Activated T-helper 1 cell treated with anti-CD3 and anti-CD28 coated beads, Interleukin-12 subunit alpha, Interleukin-12 subunit beta, Interleukin-2, Interleukin-4 antibody, amounts not matched to agents 30 ng/mL and 10 ng/mL and 1 ng/mL, durations not matched to agents 14 hours and 24 hours and 36 hours (primary cell): ENCODE measurements around the gene DTX2. TPM values are rescaled to one million over a fixed set of nuclear protein-coding genes. Genes with fewer than 3 reads are reported as not detected.
"Not testable (repeated sequence)": the region's sequence is repeated elsewhere in the genome, so short reads cannot be mapped to it uniquely, and the experiment has no call there.

Experiments
- DNase-seq: peaks from one replicate; pipeline ENCODE4 v3.0.0; 2021; ENCODE audit warnings: low spot score
- H3K27ac Mint-ChIP-seq: one replicate; pipeline ENCODE4 v1.8.0; 2021; ENCODE audit warnings: mild to moderate bottlenecking, mixed read lengths
- H3K27me3 Mint-ChIP-seq: one replicate; pipeline ENCODE4 v1.8.0; 2022; ENCODE audit warnings: mild to moderate bottlenecking, moderate library complexity, mixed read lengths; ENCODE audit not compliant: insufficient read depth
- H3K36me3 Mint-ChIP-seq: one replicate; pipeline ENCODE4 v1.8.0; 2021; ENCODE audit warnings: low read depth, mixed read lengths
- H3K4me1 Mint-ChIP-seq: one replicate; pipeline ENCODE4 v1.8.0; 2021; ENCODE audit warnings: low read depth, mixed read lengths
- H3K4me3 Mint-ChIP-seq: one replicate; pipeline ENCODE4 v1.8.0; 2021; ENCODE audit warnings: mild to moderate bottlenecking, moderate library complexity, mixed read lengths
- H3K9me3 Mint-ChIP-seq: one replicate; pipeline ENCODE4 v1.8.0; 2021; ENCODE audit warnings: mixed read lengths
- intact Hi-C: fragments of 100-400 bp; cut with micrococcal nuclease; formaldehyde crosslinking; loops from one replicate; pipeline ENCODE4 v1.15.1; 2024
- total RNA-seq: library from RNA; stranded (reverse); gene quantifications from 2 replicates; pipeline ENCODE4 v1.2.3, GENCODE V29; 2022

The DTX2 gene
- total RNA-seq, 1 donor from 2014 or later = 26.4 TPM

DNA sequence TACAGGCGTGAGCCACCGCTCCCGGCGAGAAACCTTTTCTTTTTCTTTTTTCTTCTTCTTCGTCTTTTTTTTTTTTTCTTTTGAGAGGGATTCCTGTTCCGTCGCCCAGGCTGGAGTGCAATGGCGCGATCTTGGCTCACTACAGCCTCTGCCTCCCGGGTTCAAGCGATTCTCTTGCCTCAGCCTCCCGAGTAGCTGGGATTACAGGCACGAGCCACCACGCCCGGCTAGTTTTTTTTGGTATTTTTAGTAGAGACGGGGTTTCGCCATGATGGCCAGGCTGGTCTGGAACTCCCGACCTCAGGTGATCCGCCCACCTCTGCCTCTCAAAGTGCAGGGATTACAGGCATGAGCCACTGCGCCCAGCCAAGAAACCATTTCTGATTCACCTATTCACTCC, 742 bp upstream of the DTX2 start:
- H3K27ac Mint-ChIP-seq, H3K36me3 Mint-ChIP-seq, H3K9me3 Mint-ChIP-seq: not testable (repeated sequence)

DNA sequence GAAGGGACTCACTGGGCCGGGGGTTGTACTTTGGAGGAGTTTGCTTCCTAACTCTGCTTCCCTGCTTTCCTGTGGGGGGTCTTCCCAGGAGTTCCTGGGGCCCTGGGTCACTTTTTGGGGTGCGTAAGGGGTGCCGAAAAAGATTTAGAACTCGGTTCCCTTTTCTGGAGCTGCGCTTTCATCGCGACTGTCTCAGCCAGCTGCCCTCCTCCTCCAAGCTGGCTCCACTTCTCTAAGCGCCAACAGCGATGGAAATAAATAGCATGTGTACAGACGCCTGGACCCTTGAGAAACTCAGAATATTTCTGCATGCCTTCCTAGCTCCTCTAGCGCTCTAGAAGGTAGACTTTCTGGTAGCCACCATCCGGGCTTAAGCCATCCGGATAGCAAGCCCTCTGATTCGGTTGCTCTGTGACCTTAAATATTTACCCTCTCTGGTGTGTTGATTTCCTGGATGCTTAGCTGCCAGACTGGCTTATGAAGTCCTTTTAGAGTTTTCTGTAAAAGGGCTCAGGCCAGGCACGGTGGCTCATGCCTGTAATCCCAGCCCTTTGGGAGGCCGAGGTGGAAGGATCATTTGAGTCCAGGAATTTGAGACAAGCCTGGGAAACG, 868 bp downstream of the DTX2 start:
- DNase-seq, H3K9me3 Mint-ChIP-seq, H3K27me3 Mint-ChIP-seq, H3K4me1 Mint-ChIP-seq, H3K4me3 Mint-ChIP-seq, H3K27ac Mint-ChIP-seq, intact Hi-C loops, H3K36me3 Mint-ChIP-seq: not testable (repeated sequence)

More for the DNA sequence above, 742 bp upstream of the DTX2 start:
- DNase-seq, H3K4me1 Mint-ChIP-seq, H3K27me3 Mint-ChIP-seq, H3K4me3 Mint-ChIP-seq, intact Hi-C loops: not testable (repeated sequence)

DNA sequence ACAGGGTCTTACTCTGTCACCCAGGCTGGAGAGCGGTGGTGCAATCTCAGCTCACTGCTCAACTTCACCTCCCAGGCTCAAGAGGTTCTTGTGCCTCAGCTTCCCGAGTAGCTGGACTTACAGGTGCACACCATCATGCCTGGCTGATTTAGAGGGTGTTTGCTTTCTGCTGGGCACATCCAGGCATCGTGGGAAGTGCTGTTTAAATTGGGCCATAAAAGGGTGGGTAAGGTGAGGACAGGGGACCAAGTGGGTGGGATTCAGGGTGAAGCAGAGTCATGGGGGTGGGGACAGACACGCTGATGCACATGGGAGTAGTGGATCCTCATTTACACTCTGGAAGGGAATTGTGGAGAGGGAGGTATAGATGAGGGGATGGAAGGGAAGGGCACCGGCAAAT, 3.5 kb downstream of the DTX2 start:
- H3K36me3 Mint-ChIP-seq, H3K4me3 Mint-ChIP-seq, H3K27me3 Mint-ChIP-seq, H3K4me1 Mint-ChIP-seq, H3K9me3 Mint-ChIP-seq, H3K27ac Mint-ChIP-seq, intact Hi-C loops, DNase-seq: not testable (repeated sequence)

DNA sequence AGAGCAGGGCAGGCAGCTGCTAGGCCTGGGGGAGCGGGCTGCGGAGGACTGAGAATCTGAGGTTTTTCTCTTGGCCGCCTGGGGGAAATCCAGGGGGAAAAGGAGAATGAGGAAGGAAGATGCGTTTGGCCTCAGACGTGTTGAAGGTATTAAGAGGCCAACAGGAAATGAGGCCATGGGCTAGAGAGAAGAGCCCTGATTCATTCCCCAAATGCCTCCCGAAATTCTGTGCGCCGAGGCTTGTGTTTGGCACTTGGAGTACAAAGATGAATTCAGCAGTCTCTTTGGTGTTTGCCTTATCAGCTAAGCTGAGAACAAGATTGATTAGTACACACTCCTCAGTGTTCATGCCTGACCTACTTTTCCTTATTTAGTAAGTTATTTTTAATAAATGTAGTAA, 4.4 kb downstream of the DTX2 start:
- intact Hi-C loops, H3K9me3 Mint-ChIP-seq, H3K4me1 Mint-ChIP-seq, H3K27ac Mint-ChIP-seq, DNase-seq, H3K27me3 Mint-ChIP-seq, H3K36me3 Mint-ChIP-seq, H3K4me3 Mint-ChIP-seq: not testable (repeated sequence)

DNA sequence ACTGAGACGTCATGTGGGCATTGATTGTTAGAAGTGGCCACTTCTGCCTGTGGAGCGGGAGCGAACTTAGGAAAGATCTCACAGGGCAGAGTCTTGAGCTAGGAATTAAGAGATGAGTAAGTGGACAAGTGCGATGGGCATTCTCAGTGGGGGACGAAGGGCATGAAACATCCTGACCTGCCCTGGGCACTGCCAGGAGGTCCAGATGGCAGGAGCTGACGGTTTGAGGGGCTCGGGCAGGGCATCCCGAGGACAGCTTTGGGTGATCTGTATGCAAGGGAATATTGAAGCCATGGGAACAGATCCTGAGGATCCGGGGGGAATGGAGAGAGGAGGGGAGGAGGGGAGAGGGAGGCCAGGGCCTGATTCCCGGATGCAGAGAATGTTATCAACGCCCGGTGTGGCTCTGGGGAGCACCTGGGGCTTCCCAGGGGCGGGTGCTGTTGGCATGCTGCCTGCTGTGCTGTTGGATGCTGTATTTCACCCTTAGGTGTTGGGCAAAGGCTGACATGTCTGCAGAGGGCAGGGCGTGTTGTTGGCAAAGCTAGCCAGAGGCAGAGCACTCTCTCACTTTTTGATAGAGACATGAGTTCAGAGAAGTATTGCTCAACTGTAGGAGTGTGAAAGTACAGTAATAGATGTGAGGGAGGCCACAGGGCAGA, 6.4 kb downstream of the DTX2 start:
- H3K27ac Mint-ChIP-seq, intact Hi-C loops: not testable (repeated sequence)

DNA sequence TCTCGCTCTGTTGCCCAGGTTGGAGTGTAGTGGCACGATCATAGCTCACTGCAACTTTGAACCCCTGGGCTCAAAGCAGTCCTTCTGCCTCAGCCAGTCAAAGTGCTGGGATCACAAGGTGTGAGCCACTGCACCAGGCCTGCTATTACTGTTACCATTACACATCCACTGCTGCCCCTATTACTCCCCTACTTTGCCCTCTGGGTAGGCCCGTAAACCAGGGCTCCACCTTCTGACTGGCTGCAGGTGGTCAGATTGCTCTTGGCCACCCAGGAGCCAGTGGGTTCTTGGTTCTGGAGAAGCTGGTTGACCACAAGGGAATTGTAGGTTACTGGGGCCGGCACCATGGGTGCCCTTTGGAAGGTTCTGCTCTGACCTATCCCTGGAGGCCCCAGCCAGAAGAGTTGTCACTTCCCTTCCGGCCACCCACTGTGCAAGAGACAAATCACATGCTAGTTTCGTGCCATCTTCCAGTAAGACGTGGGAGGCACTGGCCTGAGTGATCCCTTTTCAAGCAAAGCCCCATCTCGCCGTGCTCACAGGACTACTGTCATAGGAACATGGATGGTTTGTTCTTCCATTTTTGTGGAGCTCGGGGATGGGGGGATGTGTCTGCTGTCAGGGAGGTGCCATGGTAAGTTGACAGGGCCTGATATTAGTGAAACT, 10.2 kb downstream of the DTX2 start:
- H3K36me3 Mint-ChIP-seq, H3K4me1 Mint-ChIP-seq, intact Hi-C loops, H3K4me3 Mint-ChIP-seq, H3K9me3 Mint-ChIP-seq, DNase-seq, H3K27me3 Mint-ChIP-seq, H3K27ac Mint-ChIP-seq: not testable (repeated sequence)

More for the DNA sequence above, 6.4 kb downstream of the DTX2 start:
- not testable (repeated sequence) for H3K4me3 Mint-ChIP-seq, H3K36me3 Mint-ChIP-seq, H3K4me1 Mint-ChIP-seq, H3K9me3 Mint-ChIP-seq, H3K27me3 Mint-ChIP-seq, DNase-seq

DNA sequence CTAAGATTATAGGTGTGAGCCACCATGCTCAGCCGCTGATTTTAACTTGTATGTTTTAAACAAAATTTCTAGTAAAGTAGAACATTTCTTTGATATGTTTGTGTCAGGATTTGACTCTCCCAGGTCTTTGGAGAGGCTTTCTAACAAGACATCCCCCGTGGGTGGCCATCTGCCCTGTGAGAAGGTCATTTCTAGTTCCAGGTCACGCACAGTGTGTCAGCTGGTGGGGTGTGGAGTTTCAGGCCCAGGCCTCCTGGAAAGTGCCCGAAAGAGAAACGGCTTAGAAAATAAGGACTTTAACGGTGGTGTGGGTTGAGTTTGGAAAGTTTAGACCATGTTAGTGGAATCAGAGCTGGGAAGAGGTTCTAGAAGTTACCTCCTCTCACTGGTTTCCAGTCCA, 11.6 kb downstream of the DTX2 start:
- H3K4me1 Mint-ChIP-seq, H3K27me3 Mint-ChIP-seq, H3K27ac Mint-ChIP-seq, intact Hi-C loops, H3K9me3 Mint-ChIP-seq, DNase-seq, H3K36me3 Mint-ChIP-seq, H3K4me3 Mint-ChIP-seq: not testable (repeated sequence)

DNA sequence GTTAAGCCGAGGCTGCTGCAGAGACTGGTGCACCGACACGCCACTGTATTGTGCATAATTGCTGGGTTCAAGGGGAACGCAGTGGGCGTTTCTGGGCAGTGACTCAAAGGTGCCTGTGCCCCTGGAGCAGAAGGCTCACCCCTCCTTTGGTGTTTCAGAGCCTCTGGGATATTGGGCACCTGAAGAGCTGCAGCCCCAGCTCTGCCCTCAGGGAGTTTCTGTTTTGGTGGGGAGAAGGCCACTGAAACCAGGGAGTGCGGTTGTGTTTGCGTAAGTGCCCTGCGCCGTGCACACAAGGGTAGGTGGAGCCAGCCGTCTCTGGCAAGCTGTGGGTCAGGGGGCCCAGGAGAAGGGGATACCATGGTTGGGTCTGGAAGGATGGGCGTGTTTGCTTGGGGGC, 14.8 kb downstream of the DTX2 start:
- H3K27me3 Mint-ChIP-seq, H3K4me3 Mint-ChIP-seq, H3K27ac Mint-ChIP-seq, intact Hi-C loops, H3K36me3 Mint-ChIP-seq, H3K4me1 Mint-ChIP-seq, H3K9me3 Mint-ChIP-seq, DNase-seq: not testable (repeated sequence)

DNA sequence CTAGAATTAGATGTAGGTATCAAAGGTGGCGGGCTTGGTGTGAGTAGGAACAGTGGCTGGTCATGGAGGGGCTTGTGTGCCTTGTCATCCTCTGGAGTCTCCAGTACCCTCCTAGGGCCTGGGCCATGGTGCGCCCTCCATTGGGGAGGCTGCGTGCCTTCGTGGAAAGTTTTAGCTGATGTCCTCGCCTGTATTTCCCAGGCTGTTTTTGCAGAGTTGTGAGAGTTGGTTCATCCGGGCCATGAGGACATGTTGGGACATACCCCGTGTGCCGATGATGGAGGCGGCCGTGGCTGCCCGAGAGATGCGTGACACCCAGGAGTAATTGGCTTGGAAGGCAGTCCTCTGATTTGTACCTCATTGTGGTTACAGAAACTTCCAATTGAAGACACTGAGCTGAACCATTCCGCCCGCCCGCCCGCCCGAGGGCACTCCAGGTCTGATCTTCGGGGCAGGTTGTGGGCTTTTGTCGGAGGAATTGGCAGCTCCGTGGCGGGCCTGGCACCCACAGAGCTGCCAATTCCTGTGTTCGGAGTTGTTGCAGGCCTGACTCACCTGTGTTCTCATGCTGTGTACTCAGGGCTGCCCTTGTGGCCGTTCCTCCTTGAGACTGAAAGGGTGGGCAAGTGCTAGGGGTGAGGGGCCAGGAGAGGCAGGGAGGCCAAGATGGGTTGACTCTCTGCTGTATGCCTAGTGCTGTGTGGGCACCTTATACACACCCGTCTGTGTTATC, 15.4 kb downstream of the DTX2 start:
- intact Hi-C loops, H3K4me3 Mint-ChIP-seq, H3K4me1 Mint-ChIP-seq, H3K9me3 Mint-ChIP-seq, DNase-seq, H3K27ac Mint-ChIP-seq, H3K36me3 Mint-ChIP-seq, H3K27me3 Mint-ChIP-seq: not testable (repeated sequence)

DNA sequence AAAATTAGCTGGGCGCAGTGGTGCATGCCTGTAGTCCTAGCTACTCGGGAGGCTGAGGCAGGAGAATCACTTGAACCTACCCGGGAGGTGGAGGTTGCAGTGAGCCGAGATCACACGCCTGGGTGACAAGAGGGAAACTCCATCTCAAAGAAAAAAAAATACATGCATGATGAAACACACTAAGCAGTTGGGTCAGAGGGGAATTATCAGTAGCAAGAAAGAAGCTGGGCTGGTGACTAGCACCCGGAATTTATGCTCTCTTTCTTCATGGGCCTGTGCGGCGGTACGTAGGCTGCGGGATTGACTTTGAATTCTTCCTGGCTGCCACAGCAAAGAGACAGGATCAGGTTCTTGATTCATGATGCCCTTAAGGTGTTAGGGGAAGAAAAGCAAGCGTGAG, 18.1 kb downstream of the DTX2 start:
- H3K4me1 Mint-ChIP-seq, H3K27ac Mint-ChIP-seq: not testable (repeated sequence)

DNA sequence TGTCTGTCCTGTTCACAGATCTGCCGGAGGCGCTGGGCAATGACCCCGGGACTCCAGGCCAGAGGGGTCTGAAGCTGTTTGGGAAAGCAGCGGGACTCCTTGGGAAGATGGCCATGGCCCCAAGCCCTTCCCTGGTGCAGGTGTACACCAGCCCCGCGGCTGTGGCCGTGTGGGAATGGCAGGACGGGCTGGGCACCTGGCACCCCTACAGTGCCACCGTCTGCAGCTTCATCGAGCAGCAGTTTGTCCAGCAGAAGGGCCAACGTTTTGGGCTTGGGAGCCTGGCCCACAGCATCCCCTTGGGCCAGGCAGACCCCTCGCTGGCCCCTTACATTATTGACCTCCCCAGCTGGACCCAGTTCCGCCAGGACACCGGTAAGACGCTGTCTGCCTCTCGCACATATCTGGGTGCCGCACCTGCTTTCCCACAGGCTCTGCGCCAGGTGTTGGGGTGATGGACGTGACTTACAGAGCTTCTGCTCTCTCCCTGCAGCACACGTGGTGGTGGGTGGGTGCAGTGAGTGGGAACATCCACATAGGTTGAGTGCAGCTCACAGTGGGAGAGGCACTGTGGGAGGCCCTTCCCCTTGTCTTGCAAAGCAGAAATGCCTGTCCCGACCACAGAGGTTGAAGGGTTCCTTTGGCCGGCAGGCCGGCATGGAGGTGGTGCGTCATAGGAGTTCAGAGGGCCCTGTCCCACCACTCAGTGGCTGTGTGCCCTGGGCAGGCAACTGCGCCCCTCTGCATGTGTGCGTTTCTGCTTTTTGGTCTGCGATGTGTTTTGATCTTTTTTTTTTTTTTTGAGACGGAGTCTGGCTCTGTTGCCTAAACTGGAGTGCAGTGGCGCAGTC, 19.1 kb downstream of the DTX2 start:
- H3K9me3 Mint-ChIP-seq, H3K27me3 Mint-ChIP-seq, H3K4me1 Mint-ChIP-seq, H3K27ac Mint-ChIP-seq, DNase-seq, intact Hi-C loops, H3K4me3 Mint-ChIP-seq, H3K36me3 Mint-ChIP-seq: not testable (repeated sequence)

More for the DNA sequence above, 18.1 kb downstream of the DTX2 start:
- intact Hi-C loops, H3K4me3 Mint-ChIP-seq, DNase-seq, H3K27me3 Mint-ChIP-seq, H3K9me3 Mint-ChIP-seq, H3K36me3 Mint-ChIP-seq: not testable (repeated sequence)

DNA sequence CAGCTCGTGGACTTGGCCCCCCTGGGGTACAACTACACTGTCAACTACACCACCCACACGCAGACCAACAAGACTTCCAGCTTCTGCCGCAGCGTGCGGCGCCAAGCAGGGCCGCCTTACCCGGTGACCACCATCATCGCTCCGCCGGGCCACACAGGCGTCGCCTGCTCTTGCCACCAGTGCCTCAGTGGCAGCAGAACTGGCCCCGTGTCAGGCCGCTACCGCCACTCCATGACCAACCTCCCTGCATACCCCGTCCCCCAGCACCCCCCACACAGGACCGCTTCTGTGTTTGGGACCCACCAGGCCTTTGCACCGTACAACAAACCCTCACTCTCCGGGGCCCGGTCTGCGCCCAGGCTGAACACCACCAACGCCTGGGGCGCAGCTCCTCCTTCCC, 21.2 kb downstream of the DTX2 start:
- H3K27me3 Mint-ChIP-seq, H3K4me3 Mint-ChIP-seq, H3K27ac Mint-ChIP-seq, DNase-seq, H3K4me1 Mint-ChIP-seq, H3K36me3 Mint-ChIP-seq, H3K9me3 Mint-ChIP-seq, intact Hi-C loops: not testable (repeated sequence)
